ENCODE results near the gene GABBR2. TPM values are rescaled to one million over a fixed set of nuclear protein-coding genes. Genes with fewer than 3 reads are reported as not detected.

GABBR2 gene
- total and polyA plus RNA-seq, 2 donors (not counting 1 experiment from before 2014, with no cell fraction given) = 0.03 TPM; not detected in 1

- CTCF ChIA-PET = interaction anchor here (1.3 kb wide), 1 partner anchor 16 kb away, joined by 4 read pairs; no protein-coding TSS in a partner anchor
- intact Hi-C loops (cut with micrococcal nuclease) = no loop called here
These were observed 345.1 kb downstream of the GABBR2 start for GRCh38 chr9:98363644-98364043.

More at GRCh38 chr9:98363644-98364043, 345.1 kb downstream of the GABBR2 start:
- no peaks in the 10 kb centered on the region for H3K36me3 ChIP-seq (replicated peaks in 1 of 2; ENCODE audit: control extremely low read depth in 1 of 2, control insufficient read depth in 1 of 2, extremely low read depth in 1 of 2, insufficient read depth in 2 of 2, low read length in 1 of 2)
- peaks cover 18% of the 10 kb centered on the region for H3K27me3 Mint-ChIP-seq
- H3K4me3 ChIP-seq (ENCODE audit: control extremely low read depth in 1 of 5, extremely low read depth in 1 of 5, insufficient read depth in 1 of 5, low read depth in 2 of 5, low read length in 4 of 5) = no peak overlapping the region
- no peak overlapping the region for H3K27ac ChIP-seq (ENCODE audit: low read length in 2 of 2)
- no peak overlapping the region for H3K9ac ChIP-seq (ENCODE audit: low read length)
- H3K9me3 Mint-ChIP-seq (ENCODE audit: insufficient read depth) = no peaks in the 10 kb centered on the region
- WGBS (ENCODE audit: insufficient coverage) = 100% methylated on average over 1 of the region's 6 CpGs
- peaks cover 4 to 19% (median 10%) of the 10 kb centered on the region in 3 donors for H3K9me3 ChIP-seq (ENCODE audit: control extremely low read depth in 1 of 3, control insufficient read depth in 2 of 3, insufficient read depth in 1 of 3, low read length in 2 of 3)
- H3K4me2 ChIP-seq (replicated peaks; ENCODE audit: low read depth, low read length, poor library complexity, severe bottlenecking) = no peak overlapping the region
- H3K79me2 ChIP-seq (ENCODE audit: control insufficient read depth, insufficient read depth, low read length) = no peaks in the 10 kb centered on the region
- no peaks in the 10 kb centered on the region for H4K20me1 ChIP-seq (ENCODE audit: control insufficient read depth, insufficient read depth, low read length, poor library complexity, severe bottlenecking)
- H3K27me3 ChIP-seq (replicated peaks in 1 of 4; ENCODE audit: control extremely low read depth in 1 of 4, control insufficient read depth in 3 of 4, insufficient read depth in 4 of 4, low read length in 3 of 4) = peaks cover 0 to 6% (median 0%) of the 10 kb centered on the region in 4 experiments
- H2AFZ ChIP-seq (ENCODE audit: insufficient read depth, low read depth, low read length, poor library complexity, severe bottlenecking) = no peak overlapping the region
- no peaks in the 10 kb centered on the region for H3K4me1 Mint-ChIP-seq
- no peak overlapping the region for H3K4me3 Mint-ChIP-seq
- DNase-seq = no peak
- no peak overlapping the region for H3K27ac Mint-ChIP-seq
- H3K4me1 ChIP-seq (ENCODE audit: control insufficient read depth in 2 of 2, insufficient read depth in 2 of 2, low read length in 2 of 2) = no peaks in the 10 kb centered on the region
- no peak for TF ChIP-seq CTCF (IDR thresholded peaks at IDR 0.05)
- TF ChIP-seq EZH2 (IDR thresholded peaks at IDR 0.05; ENCODE audit: borderline replicate concordance, insufficient read depth, low read depth, low read length, poor library complexity, severe bottlenecking) = no peak
- ATAC-seq (ENCODE audit: low read depth) = no peak
- POLR2A ChIA-PET = no interaction called here

Data from B cell (primary cell).